NB4 (cell line): Measurements from ENCODE around the gene TMOD1.

Experiments used
- DNase-seq: peaks from one replicate; pipeline ENCODE4 v3.0.0; 2010; ENCODE audit warnings: low read depth
- H3K4me3 ChIP-seq: one replicate; pipeline ENCODE4 v1.5.1; 2011; ENCODE audit warnings: mild to moderate bottlenecking, low read depth, low read length, moderate library complexity
- MYC ChIP-seq: IDR thresholded peaks from 2 replicates; pipeline ENCODE4 v1.6.1; 2011; ENCODE audit warnings: low read depth, low read length
- POLR2A ChIP-seq: IDR thresholded peaks from 2 replicates; pipeline ENCODE4 v1.6.1; 2011; ENCODE audit warnings: mild to moderate bottlenecking; ENCODE audit not compliant: insufficient read length; ENCODE audit errors: extremely low read depth
- TF ChIP-seq, protein P1 (sequence below): IDR thresholded peaks from one replicate; pipeline ENCODE4 v1.5.1; 2012; ENCODE audit warnings: low read depth, low read length
- TF ChIP-seq, protein P2 (sequence below): IDR thresholded peaks from 2 replicates; pipeline ENCODE4 v1.6.1; 2011; ENCODE audit warnings: low read depth, low read length

The TMOD1 gene

DNA sequence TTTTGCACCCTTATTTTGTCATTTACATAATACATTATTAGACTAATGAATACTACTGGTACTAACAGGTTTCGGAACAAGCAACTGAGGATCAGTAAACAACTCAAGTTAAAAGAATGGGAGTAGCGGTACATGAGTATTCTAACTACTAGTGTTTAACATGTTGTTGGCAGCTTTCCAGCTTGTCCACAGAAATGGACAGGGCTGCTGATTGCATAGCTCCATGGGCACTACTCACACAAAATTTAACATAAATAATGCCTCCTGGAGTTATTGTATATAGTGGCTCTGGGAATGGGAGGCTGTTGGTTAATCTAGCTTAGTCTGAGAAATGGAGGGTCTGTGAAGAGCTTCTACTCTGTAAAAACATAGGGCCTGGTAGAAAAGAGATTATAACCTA is 138.9 kb downstream of the TMOD1 start:
- TF ChIP-seq POLR2A = no peak
- TF ChIP-seq, protein P1, sequence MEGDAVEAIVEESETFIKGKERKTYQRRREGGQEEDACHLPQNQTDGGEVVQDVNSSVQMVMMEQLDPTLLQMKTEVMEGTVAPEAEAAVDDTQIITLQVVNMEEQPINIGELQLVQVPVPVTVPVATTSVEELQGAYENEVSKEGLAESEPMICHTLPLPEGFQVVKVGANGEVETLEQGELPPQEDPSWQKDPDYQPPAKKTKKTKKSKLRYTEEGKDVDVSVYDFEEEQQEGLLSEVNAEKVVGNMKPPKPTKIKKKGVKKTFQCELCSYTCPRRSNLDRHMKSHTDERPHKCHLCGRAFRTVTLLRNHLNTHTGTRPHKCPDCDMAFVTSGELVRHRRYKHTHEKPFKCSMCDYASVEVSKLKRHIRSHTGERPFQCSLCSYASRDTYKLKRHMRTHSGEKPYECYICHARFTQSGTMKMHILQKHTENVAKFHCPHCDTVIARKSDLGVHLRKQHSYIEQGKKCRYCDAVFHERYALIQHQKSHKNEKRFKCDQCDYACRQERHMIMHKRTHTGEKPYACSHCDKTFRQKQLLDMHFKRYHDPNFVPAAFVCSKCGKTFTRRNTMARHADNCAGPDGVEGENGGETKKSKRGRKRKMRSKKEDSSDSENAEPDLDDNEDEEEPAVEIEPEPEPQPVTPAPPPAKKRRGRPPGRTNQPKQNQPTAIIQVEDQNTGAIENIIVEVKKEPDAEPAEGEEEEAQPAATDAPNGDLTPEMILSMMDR = no peak
- TF ChIP-seq, protein P2, sequence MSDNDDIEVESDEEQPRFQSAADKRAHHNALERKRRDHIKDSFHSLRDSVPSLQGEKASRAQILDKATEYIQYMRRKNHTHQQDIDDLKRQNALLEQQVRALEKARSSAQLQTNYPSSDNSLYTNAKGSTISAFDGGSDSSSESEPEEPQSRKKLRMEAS = no peak
- no peak for TF ChIP-seq MYC
- H3K4me3 ChIP-seq = no peak overlapping the region
- no peak for DNase-seq

DNA sequence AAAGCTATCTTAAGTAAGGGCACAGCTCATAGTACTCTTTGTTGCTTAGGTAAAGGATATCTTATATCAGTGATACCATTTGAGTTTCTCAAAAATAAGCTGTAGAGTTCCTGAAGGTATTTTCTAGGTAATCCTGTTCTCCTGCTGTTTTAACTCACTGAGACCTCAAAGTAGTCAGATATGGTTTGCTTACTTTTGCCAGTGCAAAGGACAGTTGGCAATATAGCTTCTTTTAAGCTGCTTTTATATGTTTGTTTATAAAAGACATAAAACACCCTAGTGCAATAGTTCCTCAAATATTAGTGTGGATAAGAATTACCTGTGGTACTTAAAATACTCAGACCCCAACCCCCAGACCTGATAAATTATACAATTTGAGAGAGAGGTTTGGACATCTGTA is 144.3 kb downstream of the TMOD1 start:
- no peak overlapping the region for H3K4me3 ChIP-seq
- TF ChIP-seq, protein P2 = no peak
- no peak for TF ChIP-seq MYC
- TF ChIP-seq, protein P1 = no peak
- no peak for TF ChIP-seq POLR2A

DNA sequence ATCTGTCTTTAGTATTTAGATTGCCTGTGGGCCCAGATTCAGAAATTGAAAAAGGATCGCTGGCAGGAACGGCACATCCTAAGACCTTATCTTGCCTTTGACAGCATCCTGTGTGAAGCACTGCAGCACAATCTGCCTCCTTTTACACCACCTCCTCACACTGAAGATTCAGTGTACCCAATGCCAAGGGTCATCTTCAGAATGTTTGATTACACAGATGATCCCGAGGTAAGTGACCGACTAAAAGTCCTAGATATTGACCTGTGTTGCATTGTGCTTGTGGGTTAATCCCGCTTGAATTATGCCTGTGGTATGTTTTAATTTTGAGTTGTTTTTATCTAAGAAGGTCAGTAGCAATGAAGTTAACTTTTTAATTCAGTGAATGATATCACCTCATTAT is 146.5 kb downstream of the TMOD1 start:
- no peak overlapping the region for H3K4me3 ChIP-seq
- no peak for DNase-seq
- TF ChIP-seq, protein P1 = no peak
- TF ChIP-seq, protein P2 = no peak
- TF ChIP-seq MYC (no peak), POLR2A (no peak)

More for the DNA sequence above, 144.3 kb downstream of the TMOD1 start:
- DNase-seq = no peak
